Panc1 (cell line): ENCODE results near the gene FARP1. TPM values are rescaled to one million over a fixed set of nuclear protein-coding genes. Genes with fewer than 3 reads are reported as not detected.

ENCODE experiments used
- ATAC-seq: fragments of 200-7000 bp; cut with Tn5 transposase; 2 replicates; pipeline ENCODE4 v1.9.1; 2020; ENCODE audit warnings: mild to moderate bottlenecking, moderate library complexity
- BruUV-seq: library from RNA; stranded (reverse); fragments of 400-500 nt; replicated peaks from 2 replicates; lab custom pipeline; 2021; lab: Mats Ljungman, UMichigan
- CTCF ChIA-PET: fragments of 300-600 bp; sonication (Branson Sonifier 250); formaldehyde crosslinking; loops from one replicate; lab custom pipeline; 2022; ENCODE audit warnings: antibody characterized with exemption; lab: Charles Lee
- POLR2A ChIA-PET: fragments of 300-600 bp; sonication (Branson Sonifier 250); formaldehyde crosslinking; loops from one replicate; lab custom pipeline; 2022; ENCODE audit warnings: antibody characterized with exemption; lab: Charles Lee
- DNase-seq: peaks from one replicate; pipeline ENCODE4 v3.0.0-alpha.2; 2010; ENCODE audit warnings: low read depth, low spot score
- H3K27ac ChIP-seq: 2 replicates; pipeline ENCODE4 v1.5.1; 2011; ENCODE audit warnings: mild to moderate bottlenecking, low read length, inconsistent platforms
- H3K27me3 ChIP-seq: fragments of 200-500 bp; sonication (Bioruptor generic); 2 replicates; pipeline ENCODE4 v1.6.0; 2014; ENCODE audit warnings: low read length, inconsistent platforms; ENCODE audit not compliant: control insufficient read depth, insufficient read depth
- H3K36me3 ChIP-seq: fragments of 200-500 bp; sonication (Bioruptor generic); 2 replicates; pipeline ENCODE4 v1.5.1; 2014; ENCODE audit warnings: inconsistent platforms, mild to moderate bottlenecking, low read length, moderate library complexity; ENCODE audit not compliant: control insufficient read depth, insufficient read depth
- H3K4me1 ChIP-seq: 2 replicates; pipeline ENCODE4 v1.5.1; 2011; ENCODE audit warnings: inconsistent platforms, mild to moderate bottlenecking, low read length, moderate library complexity; ENCODE audit not compliant: control insufficient read depth, insufficient read depth
- H3K4me3 ChIP-seq, 2 experiments: 2 replicates each; pipeline ENCODE4 v1.5.1; 2011 to 2012; ENCODE audit warnings: low read depth in 2 of 2, low read length in 2 of 2, mild to moderate bottlenecking in 2 of 2, inconsistent platforms in 1 of 2, moderate library complexity in 1 of 2
- H3K9me3 ChIP-seq: fragments of 200-500 bp; sonication (Bioruptor generic); 2 replicates; pipeline ENCODE4 v1.5.1; 2014; ENCODE audit warnings: low read depth, mild to moderate bottlenecking, inconsistent platforms, low read length, moderate library complexity; ENCODE audit not compliant: control insufficient read depth, insufficient read depth
- POLR2AphosphoS5 ChIP-seq: IDR thresholded peaks from 2 replicates; pipeline ENCODE4 v1.6.1; 2012; ENCODE audit warnings: mild to moderate bottlenecking, low read depth, low read length, moderate library complexity
- SIN3A ChIP-seq: IDR thresholded peaks from 2 replicates; pipeline ENCODE4 v1.6.1; 2012; ENCODE audit warnings: low read depth, mild to moderate bottlenecking, low read length, moderate library complexity, borderline replicate concordance; ENCODE audit not compliant: insufficient read depth
- TCF7L2 ChIP-seq: IDR thresholded peaks from 2 replicates; pipeline ENCODE4 v1.6.1; 2011; ENCODE audit warnings: mild to moderate bottlenecking, low read depth, low read length, inconsistent platforms
- in situ Hi-C: cut with HindIII; loops from 2 replicates; pipeline ENCODE4 v1.10.0; 2016; ENCODE audit warnings: low sequenced_read_pairs, low pct_unique_long_range_greater_than_20kb
- intact Hi-C: fragments of 100-400 bp; cut with micrococcal nuclease; formaldehyde crosslinking; loops from one replicate; pipeline ENCODE4 v1.10.0; 2022; ENCODE audit not compliant: unreplicated experiment
- total RNA-seq: library from RNA; stranded (reverse); gene quantifications from one replicate; pipeline ENCODE4 v1.2.1, GENCODE V29; 2021; ENCODE audit not compliant: unreplicated experiment
- TF ChIP-seq, protein P1 (sequence below): fragments of 450-650 bp; IDR thresholded peaks from 2 replicates; pipeline ENCODE4 v1.5.1; 2017; ENCODE audit warnings: mild to moderate bottlenecking
- TF ChIP-seq, protein P2 (sequence below), 2 experiments: IDR thresholded peaks; 2 replicates each; pipeline ENCODE4 v1.6.1; 2011 to 2012; ENCODE audit warnings: low read depth in 2 of 2, control low read depth in 1 of 2, low read length in 1 of 2, mild to moderate bottlenecking in 1 of 2, moderate library complexity in 1 of 2; ENCODE audit not compliant: insufficient read depth in 1 of 2

FARP1 gene
- total RNA-seq, 1 experiment from 2014 or later: 61.9 TPM

DNA sequence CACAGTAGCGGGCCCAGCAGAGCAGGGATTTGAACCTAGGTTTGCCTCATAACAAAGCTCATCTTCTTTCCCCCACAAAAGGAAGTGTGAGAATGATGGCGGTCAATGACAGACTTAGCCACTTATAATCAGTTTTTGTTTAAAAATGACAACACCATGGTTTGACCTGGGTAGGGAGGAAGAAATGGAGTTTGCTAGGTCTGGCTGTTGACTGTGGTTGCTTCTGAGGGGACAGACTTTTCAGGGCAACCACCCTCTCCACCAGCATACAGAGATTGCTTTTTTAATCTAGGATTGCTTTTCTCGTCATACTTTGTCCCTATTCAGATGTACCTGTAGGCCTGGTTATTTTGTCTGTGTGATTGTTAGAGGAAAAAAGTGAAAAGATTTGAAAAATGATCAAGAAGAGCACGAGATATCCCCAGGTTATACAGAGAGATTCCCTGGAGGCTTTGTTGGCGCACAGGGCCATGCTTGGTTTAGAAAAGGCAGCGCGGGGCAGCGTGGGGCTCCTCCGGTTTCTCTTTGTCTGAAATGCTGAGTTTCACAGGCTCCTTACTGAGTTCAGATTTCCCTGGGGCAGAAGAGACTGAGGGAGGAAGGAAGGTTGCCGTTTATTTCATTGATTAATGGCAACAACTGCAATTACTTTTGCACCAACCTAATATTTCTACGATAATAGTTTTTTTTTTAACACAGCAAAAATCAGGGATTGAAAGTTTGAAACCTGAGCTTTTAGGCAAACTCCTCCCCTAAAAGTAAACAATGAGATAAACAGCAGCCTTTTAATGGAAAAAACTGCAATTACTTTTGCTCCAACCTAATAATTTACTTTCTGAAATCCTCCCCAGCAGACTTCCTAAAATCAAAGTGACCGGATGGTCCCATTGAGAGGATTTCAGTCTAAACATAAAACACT lies 131.2 kb downstream of the FARP1 start:
- Histone ChIP-seq H3K27ac (no peak overlapping the region), H3K4me3 (no peak overlapping the region), H3K36me3 (no peaks in the 10 kb centered on the region), H3K4me1 (no peaks in the 10 kb centered on the region; the same call in 1 of the 2 replicates), H3K27me3 (no peaks in the 10 kb centered on the region), H3K9me3 (no peaks in the 10 kb centered on the region)
- ChIA-PET CTCF (no interaction called here), POLR2A (no interaction called here)
- intact Hi-C loops (no loop called here), in situ Hi-C loops (no loop called here)
- BruUV-seq: no TSS peak
- ATAC-seq (no peak), DNase-seq (no peak)
- TF ChIP-seq SIN3A (no peak), POLR2AphosphoS5 (no peak), TCF7L2 (no peak)
- TF ChIP-seq, protein P1, sequence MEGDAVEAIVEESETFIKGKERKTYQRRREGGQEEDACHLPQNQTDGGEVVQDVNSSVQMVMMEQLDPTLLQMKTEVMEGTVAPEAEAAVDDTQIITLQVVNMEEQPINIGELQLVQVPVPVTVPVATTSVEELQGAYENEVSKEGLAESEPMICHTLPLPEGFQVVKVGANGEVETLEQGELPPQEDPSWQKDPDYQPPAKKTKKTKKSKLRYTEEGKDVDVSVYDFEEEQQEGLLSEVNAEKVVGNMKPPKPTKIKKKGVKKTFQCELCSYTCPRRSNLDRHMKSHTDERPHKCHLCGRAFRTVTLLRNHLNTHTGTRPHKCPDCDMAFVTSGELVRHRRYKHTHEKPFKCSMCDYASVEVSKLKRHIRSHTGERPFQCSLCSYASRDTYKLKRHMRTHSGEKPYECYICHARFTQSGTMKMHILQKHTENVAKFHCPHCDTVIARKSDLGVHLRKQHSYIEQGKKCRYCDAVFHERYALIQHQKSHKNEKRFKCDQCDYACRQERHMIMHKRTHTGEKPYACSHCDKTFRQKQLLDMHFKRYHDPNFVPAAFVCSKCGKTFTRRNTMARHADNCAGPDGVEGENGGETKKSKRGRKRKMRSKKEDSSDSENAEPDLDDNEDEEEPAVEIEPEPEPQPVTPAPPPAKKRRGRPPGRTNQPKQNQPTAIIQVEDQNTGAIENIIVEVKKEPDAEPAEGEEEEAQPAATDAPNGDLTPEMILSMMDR: no peak
- TF ChIP-seq, protein P2, sequence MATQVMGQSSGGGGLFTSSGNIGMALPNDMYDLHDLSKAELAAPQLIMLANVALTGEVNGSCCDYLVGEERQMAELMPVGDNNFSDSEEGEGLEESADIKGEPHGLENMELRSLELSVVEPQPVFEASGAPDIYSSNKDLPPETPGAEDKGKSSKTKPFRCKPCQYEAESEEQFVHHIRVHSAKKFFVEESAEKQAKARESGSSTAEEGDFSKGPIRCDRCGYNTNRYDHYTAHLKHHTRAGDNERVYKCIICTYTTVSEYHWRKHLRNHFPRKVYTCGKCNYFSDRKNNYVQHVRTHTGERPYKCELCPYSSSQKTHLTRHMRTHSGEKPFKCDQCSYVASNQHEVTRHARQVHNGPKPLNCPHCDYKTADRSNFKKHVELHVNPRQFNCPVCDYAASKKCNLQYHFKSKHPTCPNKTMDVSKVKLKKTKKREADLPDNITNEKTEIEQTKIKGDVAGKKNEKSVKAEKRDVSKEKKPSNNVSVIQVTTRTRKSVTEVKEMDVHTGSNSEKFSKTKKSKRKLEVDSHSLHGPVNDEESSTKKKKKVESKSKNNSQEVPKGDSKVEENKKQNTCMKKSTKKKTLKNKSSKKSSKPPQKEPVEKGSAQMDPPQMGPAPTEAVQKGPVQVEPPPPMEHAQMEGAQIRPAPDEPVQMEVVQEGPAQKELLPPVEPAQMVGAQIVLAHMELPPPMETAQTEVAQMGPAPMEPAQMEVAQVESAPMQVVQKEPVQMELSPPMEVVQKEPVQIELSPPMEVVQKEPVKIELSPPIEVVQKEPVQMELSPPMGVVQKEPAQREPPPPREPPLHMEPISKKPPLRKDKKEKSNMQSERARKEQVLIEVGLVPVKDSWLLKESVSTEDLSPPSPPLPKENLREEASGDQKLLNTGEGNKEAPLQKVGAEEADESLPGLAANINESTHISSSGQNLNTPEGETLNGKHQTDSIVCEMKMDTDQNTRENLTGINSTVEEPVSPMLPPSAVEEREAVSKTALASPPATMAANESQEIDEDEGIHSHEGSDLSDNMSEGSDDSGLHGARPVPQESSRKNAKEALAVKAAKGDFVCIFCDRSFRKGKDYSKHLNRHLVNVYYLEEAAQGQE (IDR thresholded peaks at IDR 0.05; ENCODE audit: insufficient read depth in 1 of 2, low read depth in 2 of 2, low read length in 1 of 2): no peak

DNA sequence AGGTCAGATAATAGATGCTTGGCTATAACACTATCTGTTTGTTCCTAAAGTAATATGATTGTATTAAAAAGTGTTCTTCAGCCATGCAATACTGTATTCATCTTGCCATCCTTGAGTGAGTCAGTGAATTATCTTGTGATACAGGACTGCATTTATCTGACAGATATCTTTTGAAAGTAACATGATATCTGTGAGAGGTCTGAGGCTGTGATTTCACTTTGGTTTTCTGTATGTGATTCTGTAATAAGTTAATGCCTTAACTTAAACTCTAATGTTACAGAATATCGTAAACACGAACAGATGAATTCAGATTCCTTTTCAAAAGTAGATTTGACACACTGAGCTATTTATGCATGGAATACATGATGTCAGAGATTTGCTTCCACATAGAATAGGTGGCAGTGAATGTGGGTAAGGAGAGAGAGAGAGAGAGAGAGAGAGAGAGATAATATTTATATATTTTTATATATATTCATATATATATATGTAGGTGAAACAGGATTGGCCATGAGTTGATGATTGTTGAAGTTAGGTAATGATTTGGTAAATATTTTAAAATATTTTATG lies 132.1 kb downstream of the FARP1 start:
- TF ChIP-seq, protein P2 (IDR thresholded peaks at IDR 0.05; ENCODE audit: insufficient read depth in 1 of 2, low read depth in 2 of 2, low read length in 1 of 2): no peak
- TF ChIP-seq POLR2AphosphoS5: no peak
- no peak for TF ChIP-seq SIN3A
- TF ChIP-seq TCF7L2: no peak
- TF ChIP-seq, protein P1: no peak
- H3K4me1 ChIP-seq: no peaks in the 10 kb centered on the region; the same call in 1 of the 2 replicates

More for the DNA sequence above, 132.1 kb downstream of the FARP1 start:
- no TSS peak for BruUV-seq
- H3K27me3 ChIP-seq: no peaks in the 10 kb centered on the region
- no peak overlapping the region for H3K4me3 ChIP-seq
- in situ Hi-C loops: no loop called here
- CTCF ChIA-PET: no interaction called here
- no peak overlapping the region for H3K27ac ChIP-seq
- ATAC-seq (no peak), DNase-seq (no peak)
- no peaks in the 10 kb centered on the region for H3K36me3 ChIP-seq
- POLR2A ChIA-PET: no interaction called here
- H3K9me3 ChIP-seq: no peaks in the 10 kb centered on the region
- intact Hi-C loops: no loop called here
